Peyer's patch (tissue), 4 donors: ENCODE data around the gene SLC4A1AP. TPM values are rescaled to one million over a fixed set of nuclear protein-coding genes. Genes with fewer than 3 reads are reported as not detected.
"Not testable (repeated sequence)": the region's sequence is repeated elsewhere in the genome, so short reads cannot be mapped to it uniquely, and the experiment has no call there.

Experiments
- DNase-seq, 3 donors: peaks; one replicate each; pipeline ENCODE4 v3.0.0-alpha.2; 2017 to 2019
- H3K27ac ChIP-seq, 4 donors: fragments of 200-600 bp; sonication (generic); one replicate each; pipeline ENCODE4 v1.5.1; 2016 to 2019
- H3K27me3 ChIP-seq, 2 donors: fragments of 200-600 bp; sonication (generic); one replicate each; pipeline ENCODE4 v1.5.1; 2019
- H3K36me3 ChIP-seq, 3 donors: fragments of 200-600 bp; sonication (generic); one replicate each; pipeline ENCODE4 v1.5.1; 2016 to 2019
- H3K4me1 ChIP-seq, 4 donors: fragments of 200-600 bp; sonication (generic); one replicate each; pipeline ENCODE4 v1.5.1; 2016 to 2019
- H3K4me3 ChIP-seq, 4 donors: fragments of 200-600 bp; sonication (generic); 1 replicate in 3 of 4; 2 replicates in 1 of 4; pipeline ENCODE4 v1.5.1; 2016 to 2019; ENCODE audit warnings: mild to moderate bottlenecking in 1 of 4
- H3K9me3 ChIP-seq, 4 donors: fragments of 200-600 bp; sonication (generic); one replicate each; pipeline ENCODE4 v1.5.1; 2016 to 2019; ENCODE audit warnings: mild to moderate bottlenecking in 1 of 4
- CTCF ChIP-seq, 6 experiments: fragments of 450-650 bp in 4 of 6; fragments of 200-600 bp in 2 of 6; sonication (generic) in 1 of 6; IDR thresholded peaks; one replicate each; pipeline ENCODE4 v1.5.1; 2017 to 2019; ENCODE audit warnings: antibody characterized with exemption in 6 of 6, mild to moderate bottlenecking in 3 of 6, moderate library complexity in 1 of 6
- POLR2A ChIP-seq, 2 donors: fragments of 450-650 bp; IDR thresholded peaks; one replicate each; pipeline ENCODE4 v1.5.1; 2017; ENCODE audit warnings: antibody characterized with exemption in 2 of 2, mild to moderate bottlenecking in 2 of 2, moderate library complexity in 2 of 2
- total RNA-seq, 4 donors: library from RNA; depleted of rRNA; stranded (reverse); fragments of >200 nt; gene quantifications; one replicate each; pipeline ENCODE4 v1.1.0, GENCODE V29; 2016

Gene SLC4A1AP
- total RNA-seq, 4 donors from 2014 or later = 18.6 to 47.0 (median 21.9) TPM

- no peak overlapping the region for H3K27ac ChIP-seq
- H3K4me1 ChIP-seq = peaks cover 0 to 15% (median 0%) of the 10 kb centered on the region in 4 donors
- peaks cover 0 to 58% (median 0%) of the 10 kb centered on the region in 3 donors for H3K36me3 ChIP-seq
- no peaks in the 10 kb centered on the region for H3K9me3 ChIP-seq
- DNase-seq = peak; percentile 59 to 92 (median 85)
- no peak overlapping the region for H3K4me3 ChIP-seq
- TF ChIP-seq CTCF (IDR thresholded peaks at IDR 0.05) = peak; percentile 74 to 99 (median 98)
- TF ChIP-seq POLR2A (IDR thresholded peaks at IDR 0.05) = no peak
- no peaks in the 10 kb centered on the region for H3K27me3 ChIP-seq
These were observed 19.8 kb downstream of the SLC4A1AP start for GRCh38 chr2:27683390-27684071.

- peaks cover 0 to 62% (median 0%) of the 10 kb centered on the region in 3 donors for H3K36me3 ChIP-seq
These were observed 21.3 kb downstream of the SLC4A1AP start for GRCh38 chr2:27685006-27685405.

GRCh38 chr2:27685577-27685976 is 21.9 kb downstream of the SLC4A1AP start:
- no peaks in the 10 kb centered on the region for H3K27me3 ChIP-seq
- TF ChIP-seq CTCF (IDR thresholded peaks at IDR 0.05) = no peak
- TF ChIP-seq POLR2A (IDR thresholded peaks at IDR 0.05) = no peak
- H3K4me1 ChIP-seq = peaks cover 0 to 15% (median 0%) of the 10 kb centered on the region in 4 donors
- H3K9me3 ChIP-seq = no peaks in the 10 kb centered on the region
- no peak for DNase-seq
- H3K4me3 ChIP-seq = no peak overlapping the region
- peaks cover 0 to 62% (median 0%) of the 10 kb centered on the region in 3 donors for H3K36me3 ChIP-seq
- H3K27ac ChIP-seq = no peak overlapping the region

More at GRCh38 chr2:27685006-27685405, 21.3 kb downstream of the SLC4A1AP start:
- not testable (repeated sequence) for H3K9me3 ChIP-seq, H3K27me3 ChIP-seq, DNase-seq, H3K27ac ChIP-seq, H3K4me3 ChIP-seq
- H3K4me1 ChIP-seq = peaks cover 0 to 15% (median 0%) of the 10 kb centered on the region in 4 donors

- no peaks in the 10 kb centered on the region for H3K27me3 ChIP-seq
- H3K36me3 ChIP-seq = peaks cover 0 to 61% (median 0%) of the 10 kb centered on the region in 3 donors
- H3K4me3 ChIP-seq = no peak overlapping the region
- no peaks in the 10 kb centered on the region for H3K9me3 ChIP-seq
- no peak for DNase-seq
- TF ChIP-seq POLR2A (IDR thresholded peaks at IDR 0.05) = no peak
- H3K27ac ChIP-seq = no peak overlapping the region
- peaks cover 0 to 12% (median 0%) of the 10 kb centered on the region in 4 donors for H3K4me1 ChIP-seq
These were observed 23.5 kb downstream of the SLC4A1AP start for GRCh38 chr2:27687232-27687631.

- TF ChIP-seq CTCF (IDR thresholded peaks at IDR 0.05) (no peak), POLR2A (IDR thresholded peaks at IDR 0.05) (no peak)
- DNase-seq = no peak
- H3K36me3 ChIP-seq = peaks cover 0 to 66% (median 0%) of the 10 kb centered on the region in 3 donors
These were observed 25.7 kb downstream of the SLC4A1AP start for GRCh38 chr2:27689424-27689823.

GRCh38 chr2:27690052-27690451 is 26.4 kb downstream of the SLC4A1AP start:
- H3K36me3 ChIP-seq = peaks cover 0 to 64% (median 0%) of the 10 kb centered on the region in 3 donors
- TF ChIP-seq CTCF (IDR thresholded peaks at IDR 0.05) = no peak
- no peaks in the 10 kb centered on the region for H3K4me1 ChIP-seq
- H3K4me3 ChIP-seq = no peak overlapping the region
- no peak for DNase-seq
- no peak overlapping the region for H3K27ac ChIP-seq
- no peaks in the 10 kb centered on the region for H3K9me3 ChIP-seq
- no peaks in the 10 kb centered on the region for H3K27me3 ChIP-seq

More at GRCh38 chr2:27689424-27689823, 25.7 kb downstream of the SLC4A1AP start:
- H3K4me3 ChIP-seq = no peak overlapping the region
- H3K27ac ChIP-seq = no peak overlapping the region
- no peaks in the 10 kb centered on the region for H3K27me3 ChIP-seq
- no peaks in the 10 kb centered on the region for H3K9me3 ChIP-seq
- H3K4me1 ChIP-seq = no peaks in the 10 kb centered on the region
